NCI-H2227 (cell line): ENCODE data around the gene MSANTD1.
A peak's percentile ranks its signal among the peaks of the same experiment; 100 is the strongest.

Source experiments
- DNase-seq: peaks from one replicate; lab custom pipeline; 2025; ENCODE audit not compliant: unreplicated experiment; lab: John Stamatoyannopoulos, UW

Gene MSANTD1

DNA sequence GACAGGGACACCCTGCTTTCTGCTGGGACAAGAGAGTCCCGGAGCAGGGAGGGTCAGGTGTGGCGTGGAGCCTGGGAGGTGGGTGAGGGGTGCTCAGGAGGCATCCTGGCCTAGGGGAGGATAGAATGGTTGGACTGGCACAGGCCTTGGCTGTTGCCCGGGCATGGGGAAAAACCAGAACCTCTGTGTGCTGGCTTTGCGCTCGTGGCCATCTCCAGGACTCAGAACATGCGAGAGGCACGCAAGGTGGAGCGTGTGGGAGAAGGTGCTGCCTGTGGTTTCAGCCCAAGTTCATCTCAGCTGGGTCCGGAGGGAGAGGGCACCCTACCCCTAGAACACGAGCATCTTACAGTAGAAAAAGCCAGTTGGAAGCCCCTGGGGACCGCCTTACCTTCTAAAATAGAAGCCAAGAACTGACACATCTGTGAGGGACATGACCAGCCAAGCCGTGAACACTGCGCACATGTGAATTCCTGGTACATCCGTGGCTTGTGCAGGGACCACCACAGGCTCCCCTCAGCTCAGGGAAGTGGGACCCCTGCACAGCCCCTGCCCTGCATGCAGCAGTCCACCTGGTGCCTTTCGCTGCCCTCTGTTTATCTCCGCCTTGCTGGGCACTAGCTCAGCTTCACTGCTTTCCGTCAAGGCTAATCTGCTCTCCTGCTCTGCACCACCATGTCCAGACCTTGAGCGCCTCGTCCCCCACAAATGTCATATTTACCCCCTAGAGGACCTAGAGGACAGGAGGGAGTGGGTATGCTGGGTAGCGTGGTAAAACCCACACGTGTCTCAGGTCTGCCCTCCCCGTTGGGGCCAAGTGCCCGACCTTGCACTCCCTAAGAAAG lies 13.5 kb downstream of the MSANTD1 start:
- no peak for DNase-seq

DNA sequence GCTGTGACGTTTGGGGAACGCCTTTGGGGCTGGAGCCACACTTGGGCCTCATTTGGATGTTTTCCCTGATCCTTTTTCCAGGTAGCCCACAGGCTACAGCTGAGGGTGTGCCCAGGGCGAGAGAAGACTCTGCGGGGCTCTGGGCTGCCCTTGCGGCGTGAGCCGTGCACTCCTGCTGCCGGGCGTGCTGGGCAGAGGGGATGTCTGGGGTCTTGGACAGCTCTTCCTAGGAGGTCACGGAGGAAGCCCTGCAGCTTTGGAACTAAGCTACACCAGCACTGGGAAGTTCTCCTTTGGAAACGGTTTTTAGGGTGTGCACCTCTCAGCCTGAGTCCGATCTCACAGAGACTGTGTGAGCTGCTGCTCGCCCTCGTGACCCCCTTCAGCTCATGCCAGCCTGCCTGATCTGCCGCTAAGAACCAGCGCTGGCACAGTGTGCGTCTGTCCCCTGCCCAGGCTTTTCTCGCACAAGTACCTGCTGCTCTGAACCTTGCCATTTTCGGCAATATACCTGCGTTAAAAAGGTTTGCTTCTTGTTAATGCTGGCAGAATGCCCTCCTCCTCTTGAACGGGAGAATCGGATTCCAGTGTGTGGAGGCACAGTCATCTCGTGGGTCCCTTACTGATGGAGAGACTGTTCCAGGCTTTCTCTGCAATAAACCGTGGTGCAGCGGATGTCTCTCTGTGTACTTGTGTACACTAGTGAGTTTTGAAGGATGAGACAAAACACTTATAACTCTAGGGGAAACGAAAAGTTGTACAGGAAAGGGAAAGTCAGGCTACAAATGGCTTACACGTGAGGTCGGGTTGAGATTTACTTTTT lies 14.3 kb downstream of the MSANTD1 start:
- no peak for DNase-seq

- no peak for DNase-seq
Measured at GRCh38 chr4:3263876-3264193, 14.9 kb downstream of the MSANTD1 start.

DNA sequence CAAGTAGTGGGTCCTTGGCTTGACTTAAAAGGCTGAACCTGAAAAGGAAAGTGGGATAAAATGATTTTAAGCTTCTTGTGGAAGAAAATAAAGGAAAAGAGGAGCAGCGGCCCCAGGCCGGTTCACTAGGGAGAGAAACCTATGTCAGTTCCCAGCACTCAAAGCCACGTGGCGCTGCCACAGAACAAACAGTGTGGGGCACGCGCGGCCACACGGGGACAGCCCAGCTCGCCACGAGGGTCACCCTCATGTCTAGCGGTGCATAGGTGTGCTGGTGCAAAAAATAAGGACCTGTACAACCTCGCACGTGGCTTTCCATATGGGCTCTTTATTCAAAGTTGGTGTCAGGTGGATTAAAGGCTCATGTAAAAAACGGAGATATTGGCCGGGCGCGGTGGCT lies 17.1 kb downstream of the MSANTD1 start:
- no peak for DNase-seq

GRCh38 chr4:3267576-3268394 lies 18.8 kb downstream of the MSANTD1 start:
- DNase-seq: no peak

- DNase-seq: no peak
Measured at GRCh38 chr4:3268395-3269104, 19.6 kb downstream of the MSANTD1 start.

- no peak for DNase-seq
Measured at GRCh38 chr4:3269105-3269927, 20.4 kb downstream of the MSANTD1 start.

GRCh38 chr4:3269991-3270611 lies 21.1 kb downstream of the MSANTD1 start:
- no peak for DNase-seq

GRCh38 chr4:3271131-3271530 lies 22.2 kb downstream of the MSANTD1 start:
- no peak for DNase-seq

GRCh38 chr4:3276986-3277385 lies 28.0 kb downstream of the MSANTD1 start:
- DNase-seq: peak; percentile 8

- DNase-seq: no peak
Measured at GRCh38 chr4:3280466-3280865, 31.5 kb downstream of the MSANTD1 start.

GRCh38 chr4:3283483-3283882 lies 34.5 kb downstream of the MSANTD1 start:
- no peak for DNase-seq

DNA sequence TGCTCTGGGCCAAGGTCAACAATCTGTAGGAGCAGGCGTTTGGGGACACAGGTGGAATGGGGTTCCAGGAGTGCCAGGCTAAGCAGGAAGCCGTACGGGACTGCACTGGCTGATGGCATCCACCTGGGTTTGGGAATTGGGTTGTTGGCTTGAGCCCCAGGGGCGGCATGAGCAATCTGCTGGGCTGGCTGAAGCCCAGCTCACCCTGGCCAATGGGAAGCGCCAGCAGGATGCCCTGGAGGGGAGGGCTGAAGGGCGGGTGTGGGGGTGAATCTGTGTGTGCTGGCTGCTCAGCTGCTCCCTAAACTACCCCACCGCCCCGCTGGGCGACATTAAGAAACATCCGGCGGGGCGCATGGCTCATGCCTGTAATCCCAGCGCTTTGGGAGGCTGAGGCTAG lies 35.0 kb downstream of the MSANTD1 start:
- no peak for DNase-seq

DNA sequence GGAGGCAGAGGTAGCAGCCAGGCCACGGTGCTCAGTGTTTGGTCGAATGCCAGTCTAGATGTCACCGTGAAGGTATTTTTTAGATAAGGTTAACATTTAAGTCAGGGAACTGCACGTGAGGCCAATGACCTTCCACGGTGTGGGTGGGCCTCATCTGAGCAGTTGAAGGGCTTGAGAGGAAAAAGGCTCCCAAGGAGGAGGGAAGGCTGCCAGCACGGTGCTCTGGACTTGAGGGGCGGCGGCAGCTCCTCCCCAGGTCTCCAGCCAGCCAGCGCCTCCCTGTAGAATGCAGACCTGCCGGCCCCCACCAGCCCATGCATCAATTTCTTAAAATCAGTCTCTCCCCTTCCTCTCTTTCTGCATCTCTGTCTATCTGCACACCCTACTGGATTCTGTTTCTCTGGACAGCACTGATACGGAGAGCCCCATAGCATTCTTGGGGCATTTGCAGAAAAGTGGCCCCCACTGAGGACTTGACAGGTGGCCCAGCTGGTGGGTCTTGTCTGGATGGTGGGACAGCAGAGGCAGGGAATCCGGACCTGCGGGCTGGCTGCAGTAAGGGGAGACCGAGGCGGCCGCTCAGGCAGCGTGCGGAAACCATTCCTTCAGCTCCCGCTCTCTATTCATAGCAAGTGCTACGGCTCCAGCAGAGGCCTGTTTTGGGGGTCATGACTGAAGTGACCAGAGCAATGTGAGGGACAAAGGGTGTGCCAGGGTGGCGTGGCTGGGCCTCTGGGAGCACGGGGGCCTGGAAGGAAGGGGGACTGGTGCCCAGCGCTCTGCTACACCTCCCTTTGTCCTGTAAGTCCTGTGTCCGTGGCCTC lies 36.0 kb downstream of the MSANTD1 start:
- no peak for DNase-seq

DNA sequence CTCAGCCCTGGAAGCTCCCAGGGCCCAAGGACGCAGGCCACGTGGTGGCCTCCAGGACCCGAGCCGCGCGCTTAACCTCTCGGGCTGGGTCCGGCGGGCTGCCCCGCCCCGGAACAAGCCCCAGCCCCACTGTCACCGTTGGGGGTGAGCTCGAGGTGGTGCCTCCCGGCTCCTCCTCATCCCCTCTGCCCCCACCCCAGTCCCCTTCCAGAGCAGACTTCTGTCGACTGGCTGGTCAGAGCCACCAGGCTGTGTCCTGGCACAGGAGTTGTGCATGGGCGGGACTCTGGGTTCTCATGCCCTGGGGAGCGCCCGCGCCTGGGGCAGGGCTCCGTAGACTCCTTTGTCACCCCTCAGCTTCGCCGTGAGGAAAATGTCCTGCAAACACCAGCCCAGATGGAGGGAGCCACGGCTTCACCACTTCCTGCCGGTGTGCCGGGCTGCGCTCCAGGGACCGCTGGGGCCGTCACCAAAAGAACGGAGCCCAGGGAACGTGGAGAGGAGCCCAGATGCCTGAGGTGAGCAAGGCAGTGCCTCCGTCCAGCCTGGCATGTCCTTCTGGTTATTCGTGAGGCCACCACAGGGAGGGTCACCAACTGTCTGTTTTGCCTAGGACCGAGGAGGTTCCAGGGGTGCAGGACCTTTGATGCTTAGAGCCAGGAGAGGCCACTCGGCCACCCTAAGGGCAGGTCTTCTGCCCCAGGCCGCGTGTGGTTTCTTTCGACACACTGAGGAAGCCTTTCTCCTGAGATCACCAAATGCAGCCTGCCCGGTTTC lies 36.8 kb downstream of the MSANTD1 start:
- no peak for DNase-seq

DNA sequence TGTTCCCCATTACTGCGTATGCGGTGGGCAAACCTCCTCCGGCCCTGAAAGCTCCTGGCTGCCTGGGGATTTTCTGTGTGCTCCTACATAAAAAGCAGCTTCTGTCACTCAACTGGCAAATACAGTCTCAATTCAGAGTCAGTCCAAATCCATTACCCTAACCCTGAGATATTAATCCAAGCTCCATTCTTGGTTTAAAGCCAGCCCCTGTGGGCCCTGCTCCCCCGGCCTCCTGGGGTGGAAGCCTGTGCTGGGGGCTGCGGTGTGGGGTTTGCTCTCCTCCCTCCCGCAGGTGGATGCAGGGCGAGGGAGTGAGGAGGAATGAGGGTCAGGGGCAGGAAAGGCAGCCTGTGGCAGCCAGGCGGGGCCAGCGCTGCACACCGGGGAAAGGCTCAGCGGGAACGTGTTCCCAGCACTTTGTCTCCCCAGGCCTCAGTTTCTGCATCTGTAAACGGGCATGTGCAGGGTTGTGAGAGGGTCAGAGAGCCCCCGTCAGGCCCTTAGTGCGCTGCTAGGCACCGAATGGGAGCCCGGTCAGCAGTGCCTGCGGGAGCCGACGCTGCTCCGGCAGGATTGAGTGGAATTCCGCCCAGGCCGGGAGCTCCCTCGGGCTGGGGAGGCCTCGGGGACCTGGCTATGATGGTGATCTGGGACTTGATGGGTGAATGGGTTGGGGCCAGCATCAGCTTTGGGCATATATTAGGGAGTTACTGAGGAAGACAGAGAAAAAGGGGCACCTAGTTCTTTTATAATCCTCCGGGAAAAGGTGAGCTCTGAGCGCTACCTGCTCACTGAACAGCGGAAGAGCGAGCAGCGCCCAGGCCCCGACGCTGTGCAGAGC lies 37.6 kb downstream of the MSANTD1 start:
- DNase-seq: no peak
